ENCODE results near the gene CST7.

The CST7 gene

GRCh38 chr20:24934101-24934661 is 14.9 kb upstream of the CST7 start:
- no peaks in the 10 kb centered on the region for H3K27me3 ChIP-seq (ENCODE audit: insufficient read depth, low read depth)

DNA sequence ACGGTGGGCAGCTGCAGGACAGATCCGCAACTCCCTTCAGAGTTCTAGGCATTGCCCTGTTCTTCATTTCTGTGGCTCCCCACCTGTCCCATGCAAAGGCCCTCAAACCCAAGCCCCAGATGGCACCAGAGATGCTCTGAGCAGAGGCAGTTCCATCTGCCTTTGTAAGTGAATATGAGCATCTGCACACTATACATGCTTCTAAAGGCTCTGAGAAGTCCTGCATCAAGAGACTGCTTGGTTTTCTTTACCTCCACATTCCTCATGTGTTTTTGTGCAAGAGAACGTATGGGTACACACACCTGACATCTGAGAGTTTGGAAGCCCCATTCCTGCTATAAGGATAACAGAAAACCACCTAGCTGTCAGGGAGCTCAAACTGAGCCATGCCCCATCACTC is 14.4 kb upstream of the CST7 start:
- TF ChIP-seq CTCF (conservative IDR thresholded peaks at IDR 0.05; ENCODE audit: low read depth, low read length) = no peak
- Histone ChIP-seq H3K79me2 (ENCODE audit: insufficient read depth, low read depth) (no peaks in the 10 kb centered on the region), H3K27me3 (ENCODE audit: insufficient read depth, low read depth) (no peaks in the 10 kb centered on the region), H3K4me1 (ENCODE audit: low read depth, poor library complexity, severe bottlenecking) (peaks cover 13% of the 10 kb centered on the region), H3K9ac (no peak overlapping the region), H3K4me2 (no peak overlapping the region), H3K4me3 (IDR thresholded peaks at IDR 0.05; ENCODE audit: insufficient read depth, low read depth, low read length) (no peak overlapping the region), H2AFZ (ENCODE audit: low read depth) (no peak overlapping the region), H4K20me1 (ENCODE audit: insufficient read depth) (no peaks in the 10 kb centered on the region), H3K27ac (no peak overlapping the region), H3K36me3 (ENCODE audit: insufficient read depth) (no peaks in the 10 kb centered on the region)

More at GRCh38 chr20:24934101-24934661, 14.9 kb upstream of the CST7 start:
- H3K9ac ChIP-seq = no peak overlapping the region
- no peaks in the 10 kb centered on the region for H3K79me2 ChIP-seq (ENCODE audit: insufficient read depth, low read depth)
- peaks cover 13% of the 10 kb centered on the region for H3K4me1 ChIP-seq (ENCODE audit: low read depth, poor library complexity, severe bottlenecking)
- H3K36me3 ChIP-seq (ENCODE audit: insufficient read depth) = no peaks in the 10 kb centered on the region
- no peak overlapping the region for H3K27ac ChIP-seq
- H2AFZ ChIP-seq (ENCODE audit: low read depth) = no peak overlapping the region
- H3K4me3 ChIP-seq (IDR thresholded peaks at IDR 0.05; ENCODE audit: insufficient read depth, low read depth, low read length) = no peak overlapping the region
- TF ChIP-seq CTCF (conservative IDR thresholded peaks at IDR 0.05; ENCODE audit: low read depth, low read length) = no peak
- H4K20me1 ChIP-seq (ENCODE audit: insufficient read depth) = no peaks in the 10 kb centered on the region
- H3K4me2 ChIP-seq = no peak overlapping the region

- Histone ChIP-seq H2AFZ (ENCODE audit: low read depth) (no peak overlapping the region), H3K27ac (no peak overlapping the region), H4K20me1 (ENCODE audit: insufficient read depth) (no peaks in the 10 kb centered on the region), H3K9ac (no peak overlapping the region), H3K4me1 (ENCODE audit: low read depth, poor library complexity, severe bottlenecking) (peaks cover 13% of the 10 kb centered on the region), H3K79me2 (ENCODE audit: insufficient read depth, low read depth) (no peaks in the 10 kb centered on the region), H3K36me3 (ENCODE audit: insufficient read depth) (no peaks in the 10 kb centered on the region), H3K4me3 (IDR thresholded peaks at IDR 0.05; ENCODE audit: insufficient read depth, low read depth, low read length) (no peak overlapping the region), H3K4me2 (no peak overlapping the region), H3K27me3 (ENCODE audit: insufficient read depth, low read depth) (no peaks in the 10 kb centered on the region)
- no peak for TF ChIP-seq CTCF (conservative IDR thresholded peaks at IDR 0.05; ENCODE audit: low read depth, low read length)
These were observed 13.9 kb upstream of the CST7 start for GRCh38 chr20:24935140-24935539.

DNA sequence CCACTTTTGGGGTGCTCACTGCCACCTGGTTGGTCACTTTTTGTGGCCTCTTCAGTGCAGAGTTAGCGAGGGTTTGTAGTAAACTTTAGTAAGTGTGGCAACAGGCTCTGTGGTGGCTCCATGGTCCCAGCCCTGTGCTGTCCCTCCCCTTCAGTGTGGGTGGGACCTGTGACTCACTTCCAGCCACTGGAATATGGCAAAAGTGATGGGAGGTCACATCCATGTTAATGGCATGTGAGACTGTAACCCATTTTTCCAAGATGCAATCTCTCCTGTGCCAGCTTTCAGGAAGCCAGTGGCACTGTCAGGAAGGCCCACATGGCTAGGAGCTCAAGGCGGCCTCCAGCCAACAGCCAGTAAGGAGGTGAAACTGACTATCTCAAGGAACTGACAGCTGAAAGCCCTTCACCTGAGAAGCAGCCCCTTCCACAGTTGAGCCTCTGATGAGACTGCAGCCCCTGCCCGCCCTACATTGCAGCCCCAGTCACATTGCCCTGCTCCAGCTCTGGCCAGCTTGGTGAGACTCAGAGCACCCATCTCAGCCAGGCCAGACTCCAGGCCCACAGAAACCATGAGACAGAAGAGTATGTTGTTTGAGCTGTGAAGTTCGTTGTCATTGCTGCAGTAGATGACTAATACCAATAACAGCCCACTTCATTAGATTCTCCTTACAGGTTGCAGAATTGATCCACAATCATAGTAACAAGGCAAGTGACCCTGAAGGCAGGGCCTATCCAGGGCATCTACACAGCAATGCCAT is 13.1 kb upstream of the CST7 start:
- Histone ChIP-seq H3K9ac (no peak overlapping the region), H3K27ac (no peak overlapping the region), H3K79me2 (ENCODE audit: insufficient read depth, low read depth) (no peaks in the 10 kb centered on the region), H3K4me3 (IDR thresholded peaks at IDR 0.05; ENCODE audit: insufficient read depth, low read depth, low read length) (no peak overlapping the region), H3K4me2 (no peak overlapping the region), H4K20me1 (ENCODE audit: insufficient read depth) (no peaks in the 10 kb centered on the region), H2AFZ (ENCODE audit: low read depth) (no peak overlapping the region), H3K4me1 (ENCODE audit: low read depth, poor library complexity, severe bottlenecking) (peaks cover 13% of the 10 kb centered on the region), H3K36me3 (ENCODE audit: insufficient read depth) (no peaks in the 10 kb centered on the region), H3K27me3 (ENCODE audit: insufficient read depth, low read depth) (no peaks in the 10 kb centered on the region)
- no peak for TF ChIP-seq CTCF (conservative IDR thresholded peaks at IDR 0.05; ENCODE audit: low read depth, low read length)
